Measurements from ENCODE around the gene ADGRG3. TPM values are rescaled to one million over a fixed set of nuclear protein-coding genes. Genes with fewer than 3 reads are reported as not detected.

ADGRG3 gene
- total and polyA plus RNA-seq, 2 of the 13 experiments (the other 11 are each of a cell fraction or from before 2014, with no cell fraction given): 2.7 to 11.8 TPM

DNA sequence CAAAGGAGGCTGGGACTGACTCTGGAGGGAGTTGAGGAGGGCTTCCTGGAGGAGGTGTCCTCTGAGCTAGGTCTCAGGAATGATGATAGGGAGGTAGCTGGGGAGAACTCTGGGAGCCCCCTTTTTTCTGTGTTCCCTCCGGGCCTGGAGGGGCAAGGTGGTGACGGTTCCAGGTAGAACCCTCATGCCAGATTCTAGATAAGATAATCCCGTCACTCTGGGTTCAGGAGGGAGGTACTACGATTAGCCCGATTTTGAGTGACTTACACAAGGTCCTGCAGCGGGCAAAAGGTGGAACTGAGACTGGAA is 18.7 kb upstream of the ADGRG3 start (continued):
- TF ChIP-seq, protein P1, sequence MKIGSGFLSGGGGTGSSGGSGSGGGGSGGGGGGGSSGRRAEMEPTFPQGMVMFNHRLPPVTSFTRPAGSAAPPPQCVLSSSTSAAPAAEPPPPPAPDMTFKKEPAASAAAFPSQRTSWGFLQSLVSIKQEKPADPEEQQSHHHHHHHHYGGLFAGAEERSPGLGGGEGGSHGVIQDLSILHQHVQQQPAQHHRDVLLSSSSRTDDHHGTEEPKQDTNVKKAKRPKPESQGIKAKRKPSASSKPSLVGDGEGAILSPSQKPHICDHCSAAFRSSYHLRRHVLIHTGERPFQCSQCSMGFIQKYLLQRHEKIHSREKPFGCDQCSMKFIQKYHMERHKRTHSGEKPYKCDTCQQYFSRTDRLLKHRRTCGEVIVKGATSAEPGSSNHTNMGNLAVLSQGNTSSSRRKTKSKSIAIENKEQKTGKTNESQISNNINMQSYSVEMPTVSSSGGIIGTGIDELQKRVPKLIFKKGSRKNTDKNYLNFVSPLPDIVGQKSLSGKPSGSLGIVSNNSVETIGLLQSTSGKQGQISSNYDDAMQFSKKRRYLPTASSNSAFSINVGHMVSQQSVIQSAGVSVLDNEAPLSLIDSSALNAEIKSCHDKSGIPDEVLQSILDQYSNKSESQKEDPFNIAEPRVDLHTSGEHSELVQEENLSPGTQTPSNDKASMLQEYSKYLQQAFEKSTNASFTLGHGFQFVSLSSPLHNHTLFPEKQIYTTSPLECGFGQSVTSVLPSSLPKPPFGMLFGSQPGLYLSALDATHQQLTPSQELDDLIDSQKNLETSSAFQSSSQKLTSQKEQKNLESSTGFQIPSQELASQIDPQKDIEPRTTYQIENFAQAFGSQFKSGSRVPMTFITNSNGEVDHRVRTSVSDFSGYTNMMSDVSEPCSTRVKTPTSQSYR (CRISPR knock-in tag; IDR thresholded peaks at IDR 0.05; ENCODE audit: borderline replicate concordance): no peak
- TF ChIP-seq GABPA (IDR thresholded peaks at IDR 0.05; ENCODE audit: low read depth, low read length) (no peak), GABPA (CRISPR knock-in tag; IDR thresholded peaks at IDR 0.05; ENCODE audit: low read depth) (no peak), ZNF121 (CRISPR knock-in tag; IDR thresholded peaks at IDR 0.05) (no peak), ZNF563 (CRISPR knock-in tag; IDR thresholded peaks at IDR 0.05) (0 out of 2 replicates have a peak, but pooled peaks have one; percentile 23), ZNF776 (CRISPR knock-in tag; IDR thresholded peaks at IDR 0.05) (no peak), ZNF83 (CRISPR knock-in tag; IDR thresholded peaks at IDR 0.05; ENCODE audit: borderline replicate concordance) (no peak), FOSL1 (CRISPR knock-in tag; IDR thresholded peaks at IDR 0.05; ENCODE audit: borderline replicate concordance) (no peak), KMT2B (CRISPR knock-in tag; IDR thresholded peaks at IDR 0.05) (no peak)
- TF ChIP-seq, protein P2, sequence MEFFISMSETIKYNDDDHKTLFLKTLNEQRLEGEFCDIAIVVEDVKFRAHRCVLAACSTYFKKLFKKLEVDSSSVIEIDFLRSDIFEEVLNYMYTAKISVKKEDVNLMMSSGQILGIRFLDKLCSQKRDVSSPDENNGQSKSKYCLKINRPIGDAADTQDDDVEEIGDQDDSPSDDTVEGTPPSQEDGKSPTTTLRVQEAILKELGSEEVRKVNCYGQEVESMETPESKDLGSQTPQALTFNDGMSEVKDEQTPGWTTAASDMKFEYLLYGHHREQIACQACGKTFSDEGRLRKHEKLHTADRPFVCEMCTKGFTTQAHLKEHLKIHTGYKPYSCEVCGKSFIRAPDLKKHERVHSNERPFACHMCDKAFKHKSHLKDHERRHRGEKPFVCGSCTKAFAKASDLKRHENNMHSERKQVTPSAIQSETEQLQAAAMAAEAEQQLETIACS (CRISPR knock-in tag; IDR thresholded peaks at IDR 0.05): no peak

DNA sequence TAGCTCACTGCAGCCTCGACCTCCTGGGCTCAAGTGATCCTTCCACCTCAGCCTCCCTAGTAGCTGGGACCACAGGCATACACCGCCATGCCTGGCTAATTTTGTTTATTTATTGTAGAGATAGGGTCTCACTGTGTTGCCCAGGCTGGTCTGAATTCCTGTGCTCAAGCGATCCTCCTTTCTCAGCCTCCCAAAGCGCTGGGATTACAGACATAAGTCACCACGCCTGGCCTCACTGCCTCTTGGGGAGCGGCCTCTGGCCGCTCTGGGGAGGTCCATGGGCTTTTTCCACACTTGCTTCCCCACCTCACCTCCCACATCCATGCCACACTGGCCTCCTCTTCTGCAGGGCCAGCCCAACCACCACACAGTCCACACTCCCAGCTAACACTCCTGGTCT is 18.3 kb upstream of the ADGRG3 start:
- no peak overlapping the region for H3K9ac ChIP-seq (ENCODE audit: insufficient read depth, low read depth, low read length)
- H4K20me1 ChIP-seq (ENCODE audit: insufficient read depth, low read length): no peaks in the 10 kb centered on the region
- H3K36me3 ChIP-seq (replicated peaks in 1 of 2; ENCODE audit: control insufficient read depth in 1 of 2, insufficient read depth in 2 of 2, low read length in 2 of 2): no peaks in the 10 kb centered on the region
- no peak overlapping the region for H2AFZ ChIP-seq (ENCODE audit: low read length)
- H3K27me3 ChIP-seq (ENCODE audit: control insufficient read depth in 1 of 2, insufficient read depth in 2 of 2, low read length in 2 of 2): no peaks in the 10 kb centered on the region
- no peak for FAIRE-seq
- no peak overlapping the region for H3K4me3 ChIP-seq (replicated peaks in 1 of 3; ENCODE audit: insufficient read depth in 1 of 3, low read depth in 2 of 3, low read length in 3 of 3)
- no peak for DNase-seq (ENCODE audit: low spot score)
- ChIA-PET POLR2A (interaction anchor here (1.0 kb wide), 1 partner anchor 86 kb away, joined by 3 read pairs; the partner anchor contains the start of gene KATNB1), CTCF (ENCODE audit: low intra/inter-chr PET ratio, low total read pairs) (interaction anchor here (0.6 to 12.3 kb wide), 19 partner anchors 10 to 350 kb away, joined by 3 to 571 read pairs (median 7); partner anchors contain the start of genes ADGRG3 and KATNB1)
- BruUV-seq (replicated peaks): no TSS peak
- 85% methylated on average over 7 of the region's 7 CpGs for WGBS (ENCODE audit: low lambda C conversion rate)
- ATAC-seq: no peak
- no peaks in the 10 kb centered on the region for H3K79me2 ChIP-seq (ENCODE audit: insufficient read depth, low read length)
- intact Hi-C loops (cut with micrococcal nuclease; ENCODE audit: unreplicated experiment): loop anchor here (1.0 kb wide), 6 partner anchors 44 to 85 kb away; partner anchors contain the start of genes DRC7 and KATNB1
- in situ Hi-C loops (cut with HindIII; ENCODE audit: extremely low pct_ligation_motif_present, low pct_unique_long_range_greater_than_20kb): loop anchor here (5.0 kb wide), 1 partner anchor 48 kb away; no protein-coding TSS in a partner anchor
- H3K27ac ChIP-seq (ENCODE audit: extremely low read length, insufficient read depth, low read length): no peak overlapping the region
- H3K4me2 ChIP-seq (ENCODE audit: low read depth, low read length): no peak overlapping the region
- no peaks in the 10 kb centered on the region for H3K9me3 ChIP-seq (ENCODE audit: low read length)
- peaks cover 20% of the 10 kb centered on the region for H3K4me1 ChIP-seq (ENCODE audit: insufficient read depth, low read length)
- TF ChIP-seq ZNF207 (IDR thresholded peaks at IDR 0.05; ENCODE audit: borderline replicate concordance): no peak
- no peak for TF ChIP-seq ESRRA (CRISPR knock-in tag; IDR thresholded peaks at IDR 0.05; ENCODE audit: low read depth)
- no peak for TF ChIP-seq FOXA1 (IDR thresholded peaks at IDR 0.05)
- TF ChIP-seq FOXA1 (CRISPR knock-in tag; IDR thresholded peaks at IDR 0.05): no peak
- no peak for TF ChIP-seq REXO4 (CRISPR knock-in tag; IDR thresholded peaks at IDR 0.05; ENCODE audit: borderline replicate concordance)
- TF ChIP-seq SMARCE1 (IDR thresholded peaks at IDR 0.05; ENCODE audit: borderline replicate concordance): no peak
- TF ChIP-seq POLR2AphosphoS2 (IDR thresholded peaks at IDR 0.05; ENCODE audit: low read depth, low read length): no peak
- peak; percentile 70; the same call in 1 of the 2 replicates for TF ChIP-seq ZNF121 (CRISPR knock-in tag; IDR thresholded peaks at IDR 0.05)
- TF ChIP-seq, protein P3, sequence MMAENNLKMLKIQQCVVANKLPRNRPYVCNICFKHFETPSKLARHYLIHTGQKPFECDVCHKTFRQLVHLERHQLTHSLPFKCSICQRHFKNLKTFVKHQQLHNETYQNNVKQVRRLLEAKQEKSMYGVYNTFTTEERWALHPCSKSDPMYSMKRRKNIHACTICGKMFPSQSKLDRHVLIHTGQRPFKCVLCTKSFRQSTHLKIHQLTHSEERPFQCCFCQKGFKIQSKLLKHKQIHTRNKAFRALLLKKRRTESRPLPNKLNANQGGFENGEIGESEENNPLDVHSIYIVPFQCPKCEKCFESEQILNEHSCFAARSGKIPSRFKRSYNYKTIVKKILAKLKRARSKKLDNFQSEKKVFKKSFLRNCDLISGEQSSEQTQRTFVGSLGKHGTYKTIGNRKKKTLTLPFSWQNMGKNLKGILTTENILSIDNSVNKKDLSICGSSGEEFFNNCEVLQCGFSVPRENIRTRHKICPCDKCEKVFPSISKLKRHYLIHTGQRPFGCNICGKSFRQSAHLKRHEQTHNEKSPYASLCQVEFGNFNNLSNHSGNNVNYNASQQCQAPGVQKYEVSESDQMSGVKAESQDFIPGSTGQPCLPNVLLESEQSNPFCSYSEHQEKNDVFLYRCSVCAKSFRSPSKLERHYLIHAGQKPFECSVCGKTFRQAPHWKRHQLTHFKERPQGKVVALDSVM (CRISPR knock-in tag; IDR thresholded peaks at IDR 0.05): peak; percentile 22; the same call in 1 of the 2 replicates
- no peak for TF ChIP-seq ZSCAN31 (CRISPR knock-in tag; IDR thresholded peaks at IDR 0.05; ENCODE audit: low read depth)

All from HepG2 (cell line).